Lower lobe of right lung (tissue), 2 donors: ENCODE measurements around the gene NOPCHAP1. TPM values are rescaled to one million over a fixed set of nuclear protein-coding genes. Genes with fewer than 3 reads are reported as not detected.

Source experiments
- ATAC-seq, 2 donors: fragments of 200-7000 bp; cut with Tn5 transposase; one replicate each; pipeline ENCODE4 v1.9.1; 2020 to 2022; ENCODE audit warnings: mild to moderate bottlenecking in 2 of 2, moderate library complexity in 2 of 2
- DNase-seq: peaks from one replicate; pipeline ENCODE4 v3.0.0-alpha.2; 2020
- H3K27ac ChIP-seq: fragments of 200-600 bp; one replicate; pipeline ENCODE4 v1.8.0; 2022
- H3K27me3 ChIP-seq: fragments of 200-600 bp; one replicate; pipeline ENCODE4 v1.8.0; 2022; ENCODE audit warnings: low read depth
- H3K36me3 ChIP-seq: fragments of 200-600 bp; one replicate; pipeline ENCODE4 v1.8.0; 2022; ENCODE audit warnings: mild to moderate bottlenecking
- H3K4me1 ChIP-seq: fragments of 200-600 bp; one replicate; pipeline ENCODE4 v1.8.0; 2022
- H3K4me3 ChIP-seq: fragments of 200-600 bp; one replicate; pipeline ENCODE4 v1.8.0; 2022; ENCODE audit warnings: mild to moderate bottlenecking
- H3K9me3 ChIP-seq: fragments of 200-600 bp; one replicate; pipeline ENCODE4 v1.8.0; 2022
- intact Hi-C: fragments of 100-400 bp; cut with DNase I; formaldehyde crosslinking; loops from one replicate; pipeline ENCODE4 v1.11.0; 2022
- total RNA-seq: library from RNA; stranded (reverse); fragmentation: NEBNext Ultra II Directional; extraction: Animal tissue kit (Norgen Biotek cat#: 25700); gene quantifications from one replicate; pipeline ENCODE4 v1.2.1, GENCODE V29; 2021
- TF ChIP-seq, protein P1 (sequence below): fragments of 200-600 bp; IDR thresholded peaks from one replicate; pipeline ENCODE4 v1.8.0; 2022; ENCODE audit warnings: antibody characterized with exemption, mild to moderate bottlenecking
- donor health status: DM: no; HTN: yes; CAD: no; lungs with severe emphysema.

The NOPCHAP1 gene
- total RNA-seq, 1 donor from 2014 or later = 11.7 TPM

DNA sequence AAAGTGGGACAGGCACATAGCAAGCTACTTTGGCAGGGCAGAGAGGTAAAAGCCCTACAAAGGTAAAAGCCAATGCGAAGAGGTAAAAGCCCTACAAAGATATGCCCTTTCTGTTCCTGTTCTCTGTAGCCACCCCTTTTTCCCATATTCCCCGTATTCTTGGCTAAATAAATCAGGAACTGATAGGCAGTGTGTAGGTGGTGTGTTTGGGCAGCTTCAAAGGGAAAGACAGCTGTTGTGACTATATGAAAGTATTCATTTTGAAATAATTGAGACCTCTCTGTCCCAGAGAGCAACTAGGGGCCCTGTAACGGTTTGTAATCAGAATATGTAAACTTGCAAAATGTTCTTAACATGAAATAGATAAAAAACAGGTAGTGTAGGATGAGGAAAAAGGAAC lies 16.8 kb upstream of the NOPCHAP1 start:
- intact Hi-C loops = no loop called here
- no peaks in the 10 kb centered on the region for H3K4me1 ChIP-seq
- no peak for ATAC-seq
- no peaks in the 10 kb centered on the region for H3K27me3 ChIP-seq
- H3K9me3 ChIP-seq = no peaks in the 10 kb centered on the region
- TF ChIP-seq, protein P1, sequence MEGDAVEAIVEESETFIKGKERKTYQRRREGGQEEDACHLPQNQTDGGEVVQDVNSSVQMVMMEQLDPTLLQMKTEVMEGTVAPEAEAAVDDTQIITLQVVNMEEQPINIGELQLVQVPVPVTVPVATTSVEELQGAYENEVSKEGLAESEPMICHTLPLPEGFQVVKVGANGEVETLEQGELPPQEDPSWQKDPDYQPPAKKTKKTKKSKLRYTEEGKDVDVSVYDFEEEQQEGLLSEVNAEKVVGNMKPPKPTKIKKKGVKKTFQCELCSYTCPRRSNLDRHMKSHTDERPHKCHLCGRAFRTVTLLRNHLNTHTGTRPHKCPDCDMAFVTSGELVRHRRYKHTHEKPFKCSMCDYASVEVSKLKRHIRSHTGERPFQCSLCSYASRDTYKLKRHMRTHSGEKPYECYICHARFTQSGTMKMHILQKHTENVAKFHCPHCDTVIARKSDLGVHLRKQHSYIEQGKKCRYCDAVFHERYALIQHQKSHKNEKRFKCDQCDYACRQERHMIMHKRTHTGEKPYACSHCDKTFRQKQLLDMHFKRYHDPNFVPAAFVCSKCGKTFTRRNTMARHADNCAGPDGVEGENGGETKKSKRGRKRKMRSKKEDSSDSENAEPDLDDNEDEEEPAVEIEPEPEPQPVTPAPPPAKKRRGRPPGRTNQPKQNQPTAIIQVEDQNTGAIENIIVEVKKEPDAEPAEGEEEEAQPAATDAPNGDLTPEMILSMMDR = no peak
- H3K4me3 ChIP-seq = no peak overlapping the region
- no peaks in the 10 kb centered on the region for H3K36me3 ChIP-seq
- no peak for DNase-seq
- H3K27ac ChIP-seq = no peak overlapping the region

- DNase-seq = no peak
- Histone ChIP-seq H3K36me3 (no peaks in the 10 kb centered on the region), H3K4me3 (no peak overlapping the region), H3K9me3 (no peaks in the 10 kb centered on the region), H3K27me3 (no peaks in the 10 kb centered on the region), H3K27ac (no peak overlapping the region), H3K4me1 (no peaks in the 10 kb centered on the region)
- TF ChIP-seq, protein P1 = no peak
- ATAC-seq = no peak
- intact Hi-C loops = no loop called here
Observed at GRCh38 chr12:104971306-104971705, 14.8 kb upstream of the NOPCHAP1 start.

- Histone ChIP-seq H3K4me3 (no peak overlapping the region), H3K27me3 (no peaks in the 10 kb centered on the region), H3K27ac (no peak overlapping the region), H3K4me1 (no peaks in the 10 kb centered on the region), H3K36me3 (no peaks in the 10 kb centered on the region), H3K9me3 (no peaks in the 10 kb centered on the region)
- ATAC-seq = no peak
- intact Hi-C loops = no loop called here
- no peak for DNase-seq
- TF ChIP-seq, protein P1 = no peak
Observed at GRCh38 chr12:104973250-104973649, 12.9 kb upstream of the NOPCHAP1 start.

DNA sequence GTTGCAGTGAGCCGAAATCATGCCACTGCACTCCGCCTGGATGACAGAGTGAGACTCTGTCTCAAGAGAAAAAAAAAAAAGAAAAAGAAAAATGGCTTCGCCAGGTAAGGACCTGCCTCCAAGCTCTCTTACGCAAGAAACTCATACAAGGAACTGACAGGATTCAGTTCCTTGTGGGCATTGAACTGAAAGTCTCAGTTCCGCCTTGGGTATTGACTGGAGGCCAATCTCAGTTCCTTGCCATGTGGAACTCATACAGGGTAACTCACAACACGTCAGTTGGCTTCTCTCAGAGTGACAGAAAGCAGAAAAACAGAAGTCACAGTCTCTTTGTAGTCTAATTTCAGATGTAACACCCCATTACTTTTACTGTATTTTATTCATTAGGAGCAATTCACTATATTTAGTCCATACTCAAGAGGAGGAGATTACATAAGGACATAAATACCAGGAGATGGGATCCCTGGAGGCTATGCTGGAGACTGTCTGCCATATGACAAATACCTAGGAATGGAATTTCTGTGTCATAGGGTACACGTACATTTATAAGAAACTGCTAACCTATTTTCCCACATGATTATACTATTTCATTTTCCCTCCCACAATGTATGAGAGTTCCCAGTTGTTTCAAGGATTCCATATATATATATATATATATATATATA lies 11.4 kb upstream of the NOPCHAP1 start:
- no peaks in the 10 kb centered on the region for H3K9me3 ChIP-seq
- no peaks in the 10 kb centered on the region for H3K36me3 ChIP-seq
- DNase-seq (no peak), ATAC-seq (peak; percentile 75 to 93)
- intact Hi-C loops = no loop called here
- no peaks in the 10 kb centered on the region for H3K27me3 ChIP-seq
- TF ChIP-seq, protein P1 = no peak
- no peak overlapping the region for H3K4me3 ChIP-seq
- H3K27ac ChIP-seq = no peak overlapping the region
- no peaks in the 10 kb centered on the region for H3K4me1 ChIP-seq

DNA sequence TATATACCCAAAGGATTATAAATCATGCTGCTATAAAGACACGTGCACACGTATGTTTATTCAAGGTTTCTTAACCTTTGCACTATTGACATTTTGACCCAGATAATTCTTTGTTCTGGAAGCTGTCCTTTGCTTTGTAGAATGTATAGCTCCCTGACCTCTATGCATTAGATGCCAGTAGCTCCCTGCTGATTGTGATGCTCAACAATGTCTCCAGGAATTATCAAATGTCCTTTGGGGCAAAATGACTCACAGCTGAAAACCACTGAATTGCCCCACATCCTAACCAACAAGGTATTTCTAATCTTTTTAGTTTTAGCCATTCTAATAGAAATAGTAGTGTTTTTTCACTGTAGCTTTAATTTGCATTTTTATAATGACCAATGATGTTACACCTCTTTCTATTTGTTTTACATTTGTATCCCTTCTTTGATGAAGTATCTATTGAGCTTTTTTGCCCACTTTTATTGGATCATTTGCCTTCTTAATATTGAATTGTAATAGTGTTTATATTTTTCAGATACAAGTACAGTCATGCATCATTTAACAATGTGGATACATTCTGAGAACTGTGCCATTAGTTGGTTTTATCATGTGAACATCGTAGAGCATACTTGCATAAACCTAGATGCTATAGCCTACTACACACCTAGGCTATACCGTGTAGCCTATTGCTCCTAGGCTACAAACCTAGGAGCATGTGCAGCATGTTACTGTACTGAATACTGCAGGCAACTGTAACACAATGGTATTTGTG lies 10.4 kb upstream of the NOPCHAP1 start:
- H3K27me3 ChIP-seq = no peaks in the 10 kb centered on the region
- no peaks in the 10 kb centered on the region for H3K4me1 ChIP-seq
- ATAC-seq (no peak), DNase-seq (no peak)
- TF ChIP-seq, protein P1 = no peak
- H3K4me3 ChIP-seq = no peak overlapping the region
- intact Hi-C loops = no loop called here
- no peaks in the 10 kb centered on the region for H3K36me3 ChIP-seq
- H3K27ac ChIP-seq = no peak overlapping the region
- H3K9me3 ChIP-seq = no peaks in the 10 kb centered on the region
